ENCODE results near the gene SLC48A1. TPM values are rescaled to one million over a fixed set of nuclear protein-coding genes. Genes with fewer than 3 reads are reported as not detected.

Gene SLC48A1
- total RNA-seq, 4 donors from 2014 or later: 19.9 to 76.7 (median 23.1) TPM

- H3K36me3 ChIP-seq: peaks cover 0 to 17% (median 6%) of the 10 kb centered on the region in 4 donors
- no peaks in the 10 kb centered on the region for H3K9me3 ChIP-seq
- WGBS, 2 donors (ENCODE audit: low coverage in 1 of 2): 78% methylated on average over 7 of the region's 7 CpGs; no CpG with 5 or more reads in 1 of the 2 donors
- no peak overlapping the region for H3K4me3 ChIP-seq
- peaks cover 46 to 54% (median 51%) of the 10 kb centered on the region in 4 donors for H3K4me1 ChIP-seq
- no peak for DNase-seq
- peak overlapping the region; percentile 17 to 72 (median 42) for H3K27ac ChIP-seq
- in situ Hi-C loops (cut with MboI; ENCODE audit: low pct_ligation_motif_present in 1 of 4, low pct_unique_long_range_greater_than_20kb in 1 of 4, low sequenced_read_pairs in 3 of 4): no loop called here
- intact Hi-C loops (cut with DNase I; ENCODE audit: low total_unique reads): no loop called here
- no peaks in the 10 kb centered on the region for H3K27me3 ChIP-seq
- TF ChIP-seq POLR2AphosphoS5 (IDR thresholded peaks at IDR 0.05): peak in 1 of 3 donors; percentile 21
- no peak for TF ChIP-seq POLR2A (IDR thresholded peaks at IDR 0.05)
These were observed 26.4 kb downstream of the SLC48A1 start for GRCh38 chr12:47799357-47799955.

DNA sequence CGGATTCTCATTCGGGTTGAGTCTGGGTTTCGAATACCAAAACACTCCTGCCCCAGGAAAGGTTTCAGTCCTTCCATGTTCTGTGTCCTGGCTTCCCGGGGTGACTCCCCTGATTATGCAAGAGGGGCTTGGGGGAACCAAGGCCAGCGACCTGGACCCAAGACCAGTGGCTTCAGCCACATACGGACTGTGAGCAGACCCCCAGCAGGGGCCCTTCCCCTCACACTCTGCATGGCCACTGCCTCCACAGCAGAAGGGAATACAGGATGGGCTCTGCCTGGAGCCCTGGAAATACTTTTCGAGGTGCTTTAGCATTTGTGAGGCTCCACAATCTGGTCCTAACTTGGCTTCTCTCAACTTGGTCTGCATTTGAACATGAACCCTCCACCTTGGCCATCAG is 27.5 kb downstream of the SLC48A1 start:
- peak overlapping the region; percentile 8 to 97 (median 44) for H3K27ac ChIP-seq
- in situ Hi-C loops (cut with MboI; ENCODE audit: low pct_ligation_motif_present in 1 of 4, low pct_unique_long_range_greater_than_20kb in 1 of 4, low sequenced_read_pairs in 3 of 4): no loop called here
- H3K36me3 ChIP-seq: peaks cover 0 to 13% (median 3%) of the 10 kb centered on the region in 4 donors
- H3K4me1 ChIP-seq: peaks cover 54 to 65% (median 61%) of the 10 kb centered on the region in 4 donors
- DNase-seq: no peak
- intact Hi-C loops (cut with DNase I; ENCODE audit: low total_unique reads): no loop called here
- no peaks in the 10 kb centered on the region for H3K27me3 ChIP-seq
- WGBS, 2 donors (ENCODE audit: low coverage in 1 of 2): 97% methylated on average over 7 of the region's 7 CpGs; no CpG with 5 or more reads in 1 of the 2 donors
- TF ChIP-seq, protein P1, sequence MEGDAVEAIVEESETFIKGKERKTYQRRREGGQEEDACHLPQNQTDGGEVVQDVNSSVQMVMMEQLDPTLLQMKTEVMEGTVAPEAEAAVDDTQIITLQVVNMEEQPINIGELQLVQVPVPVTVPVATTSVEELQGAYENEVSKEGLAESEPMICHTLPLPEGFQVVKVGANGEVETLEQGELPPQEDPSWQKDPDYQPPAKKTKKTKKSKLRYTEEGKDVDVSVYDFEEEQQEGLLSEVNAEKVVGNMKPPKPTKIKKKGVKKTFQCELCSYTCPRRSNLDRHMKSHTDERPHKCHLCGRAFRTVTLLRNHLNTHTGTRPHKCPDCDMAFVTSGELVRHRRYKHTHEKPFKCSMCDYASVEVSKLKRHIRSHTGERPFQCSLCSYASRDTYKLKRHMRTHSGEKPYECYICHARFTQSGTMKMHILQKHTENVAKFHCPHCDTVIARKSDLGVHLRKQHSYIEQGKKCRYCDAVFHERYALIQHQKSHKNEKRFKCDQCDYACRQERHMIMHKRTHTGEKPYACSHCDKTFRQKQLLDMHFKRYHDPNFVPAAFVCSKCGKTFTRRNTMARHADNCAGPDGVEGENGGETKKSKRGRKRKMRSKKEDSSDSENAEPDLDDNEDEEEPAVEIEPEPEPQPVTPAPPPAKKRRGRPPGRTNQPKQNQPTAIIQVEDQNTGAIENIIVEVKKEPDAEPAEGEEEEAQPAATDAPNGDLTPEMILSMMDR (IDR thresholded peaks at IDR 0.05): no peak
- H3K4me3 ChIP-seq: no peak overlapping the region
- H3K9me3 ChIP-seq: no peaks in the 10 kb centered on the region

GRCh38 chr12:47801170-47801903 is 28.3 kb downstream of the SLC48A1 start:
- Histone ChIP-seq H3K4me1 (peaks cover 55 to 73% (median 69%) of the 10 kb centered on the region in 4 donors), H3K4me3 (no peak overlapping the region), H3K27me3 (no peaks in the 10 kb centered on the region), H3K27ac (peak overlapping the region; percentile 53 to 97 (median 82)), H3K36me3 (peaks cover 0 to 8% (median 0%) of the 10 kb centered on the region in 4 donors), H3K9me3 (no peaks in the 10 kb centered on the region)
- in situ Hi-C loops (cut with MboI; ENCODE audit: low pct_ligation_motif_present in 1 of 4, low pct_unique_long_range_greater_than_20kb in 1 of 4, low sequenced_read_pairs in 3 of 4) (no loop called here), intact Hi-C loops (cut with DNase I; ENCODE audit: low total_unique reads) (no loop called here)
- DNase-seq: no peak
- WGBS, 2 donors (ENCODE audit: low coverage in 1 of 2): 79% methylated on average over 7 of the region's 7 CpGs; no CpG with 5 or more reads in 1 of the 2 donors
- TF ChIP-seq EP300 (IDR thresholded peaks at IDR 0.05; ENCODE audit: low read depth) (no peak), POLR2A (IDR thresholded peaks at IDR 0.05) (no peak), POLR2AphosphoS5 (IDR thresholded peaks at IDR 0.05) (no peak)
- TF ChIP-seq, protein P1 (IDR thresholded peaks at IDR 0.05): no peak

DNA sequence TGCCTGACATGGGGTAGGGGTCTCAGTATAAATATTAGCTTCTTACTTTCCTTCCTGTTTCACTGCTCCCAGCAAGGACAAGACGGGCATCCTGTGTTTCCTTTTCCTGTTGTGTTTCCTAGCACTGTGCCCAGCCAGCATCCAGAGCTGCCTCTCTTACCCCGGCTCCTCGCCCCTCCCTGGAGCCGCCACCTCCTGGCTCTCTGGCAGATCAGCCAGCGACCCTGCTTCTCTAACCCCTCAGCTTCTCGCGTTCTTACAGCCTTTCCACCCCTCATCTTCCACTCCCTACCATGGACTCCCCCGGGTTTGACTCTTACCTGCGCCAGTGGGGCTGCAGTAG is 28.8 kb downstream of the SLC48A1 start:
- intact Hi-C loops (cut with DNase I; ENCODE audit: low total_unique reads): no loop called here

More for the DNA sequence above, 28.8 kb downstream of the SLC48A1 start:
- H3K27me3 ChIP-seq: no peaks in the 10 kb centered on the region
- WGBS, 2 donors (ENCODE audit: low coverage in 1 of 2): 75% methylated on average over 9 of the region's 9 CpGs; no CpG with 5 or more reads in 1 of the 2 donors
- H3K27ac ChIP-seq: peak overlapping the region; percentile 53 to 97 (median 82)
- TF ChIP-seq EP300 (IDR thresholded peaks at IDR 0.05; ENCODE audit: low read depth): no peak
- TF ChIP-seq POLR2AphosphoS5 (IDR thresholded peaks at IDR 0.05): no peak
- no peak for TF ChIP-seq POLR2A (IDR thresholded peaks at IDR 0.05)
- TF ChIP-seq, protein P1 (IDR thresholded peaks at IDR 0.05): no peak
- in situ Hi-C loops (cut with MboI; ENCODE audit: low pct_ligation_motif_present in 1 of 4, low pct_unique_long_range_greater_than_20kb in 1 of 4, low sequenced_read_pairs in 3 of 4): no loop called here
- no peak overlapping the region for H3K4me3 ChIP-seq
- H3K36me3 ChIP-seq: peaks cover 0 to 6% (median 0%) of the 10 kb centered on the region in 4 donors
- H3K4me1 ChIP-seq: peaks cover 58 to 78% (median 74%) of the 10 kb centered on the region in 4 donors
- DNase-seq: no peak
- no peaks in the 10 kb centered on the region for H3K9me3 ChIP-seq
